Stimulated activated CD4-positive, alpha-beta T cell treated with anti-CD3 and anti-CD28 coated beads, Interleukin-12 subunit alpha, Interleukin-12 subunit beta, amount 100 ng/mL, for 4 hours (primary cell): Measurements from ENCODE around the gene AKAP13.
"Not testable (repeated sequence)": the region's sequence is repeated elsewhere in the genome, so short reads cannot be mapped to it uniquely, and the experiment has no call there.

ENCODE experiments used
- DNase-seq: peaks from one replicate; pipeline ENCODE4 v3.0.0-alpha.2; 2020

The AKAP13 gene, protein sequence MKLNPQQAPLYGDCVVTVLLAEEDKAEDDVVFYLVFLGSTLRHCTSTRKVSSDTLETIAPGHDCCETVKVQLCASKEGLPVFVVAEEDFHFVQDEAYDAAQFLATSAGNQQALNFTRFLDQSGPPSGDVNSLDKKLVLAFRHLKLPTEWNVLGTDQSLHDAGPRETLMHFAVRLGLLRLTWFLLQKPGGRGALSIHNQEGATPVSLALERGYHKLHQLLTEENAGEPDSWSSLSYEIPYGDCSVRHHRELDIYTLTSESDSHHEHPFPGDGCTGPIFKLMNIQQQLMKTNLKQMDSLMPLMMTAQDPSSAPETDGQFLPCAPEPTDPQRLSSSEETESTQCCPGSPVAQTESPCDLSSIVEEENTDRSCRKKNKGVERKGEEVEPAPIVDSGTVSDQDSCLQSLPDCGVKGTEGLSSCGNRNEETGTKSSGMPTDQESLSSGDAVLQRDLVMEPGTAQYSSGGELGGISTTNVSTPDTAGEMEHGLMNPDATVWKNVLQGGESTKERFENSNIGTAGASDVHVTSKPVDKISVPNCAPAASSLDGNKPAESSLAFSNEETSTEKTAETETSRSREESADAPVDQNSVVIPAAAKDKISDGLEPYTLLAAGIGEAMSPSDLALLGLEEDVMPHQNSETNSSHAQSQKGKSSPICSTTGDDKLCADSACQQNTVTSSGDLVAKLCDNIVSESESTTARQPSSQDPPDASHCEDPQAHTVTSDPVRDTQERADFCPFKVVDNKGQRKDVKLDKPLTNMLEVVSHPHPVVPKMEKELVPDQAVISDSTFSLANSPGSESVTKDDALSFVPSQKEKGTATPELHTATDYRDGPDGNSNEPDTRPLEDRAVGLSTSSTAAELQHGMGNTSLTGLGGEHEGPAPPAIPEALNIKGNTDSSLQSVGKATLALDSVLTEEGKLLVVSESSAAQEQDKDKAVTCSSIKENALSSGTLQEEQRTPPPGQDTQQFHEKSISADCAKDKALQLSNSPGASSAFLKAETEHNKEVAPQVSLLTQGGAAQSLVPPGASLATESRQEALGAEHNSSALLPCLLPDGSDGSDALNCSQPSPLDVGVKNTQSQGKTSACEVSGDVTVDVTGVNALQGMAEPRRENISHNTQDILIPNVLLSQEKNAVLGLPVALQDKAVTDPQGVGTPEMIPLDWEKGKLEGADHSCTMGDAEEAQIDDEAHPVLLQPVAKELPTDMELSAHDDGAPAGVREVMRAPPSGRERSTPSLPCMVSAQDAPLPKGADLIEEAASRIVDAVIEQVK (N-terminal part only)

DNA sequence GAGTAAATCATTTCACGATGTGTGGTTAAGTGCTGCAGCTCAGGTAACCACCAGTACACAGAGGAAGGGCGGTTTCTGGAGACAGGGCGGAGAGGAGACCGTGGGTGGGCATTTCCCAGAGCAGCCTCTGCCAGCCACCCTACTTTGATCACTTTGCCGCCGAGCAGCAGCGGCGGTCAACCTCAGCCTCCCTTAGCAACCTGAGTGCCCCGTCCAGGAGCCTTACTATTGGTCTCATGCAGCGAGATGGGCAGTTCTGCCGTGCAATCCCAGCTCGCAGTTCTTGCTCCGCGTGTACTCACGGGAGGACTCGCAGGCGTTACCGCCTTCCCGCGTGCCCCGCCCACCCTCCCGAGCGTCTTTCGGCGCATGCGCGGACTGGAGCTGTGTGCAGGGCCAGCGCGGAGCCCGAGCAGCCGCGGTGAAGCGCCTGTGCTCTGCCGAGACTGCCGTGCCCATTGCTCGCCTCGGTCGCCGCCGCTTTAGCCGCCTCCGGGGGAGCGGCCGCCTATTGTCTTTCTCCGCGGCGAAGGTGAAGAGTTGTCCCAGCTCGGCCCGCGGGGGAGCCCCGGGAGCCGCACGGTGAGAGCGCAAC, at the start of gene AKAP13:
Gene AKAP13, plus strand, starts transcription at position 387 of the 595 bp plus-strand sequence. CDS start 105,118 bp downstream, outside the sequence.
- peak; percentile 88 for DNase-seq

- DNase-seq = peak; percentile 37
Measured at GRCh38 chr15:85330901-85331588, 49.4 kb upstream of the AKAP13 start.

- no peak for DNase-seq
Measured at GRCh38 chr15:85331655-85332285, 48.6 kb upstream of the AKAP13 start.

GRCh38 chr15:85333132-85333831, 47.1 kb upstream of the AKAP13 start:
- no peak for DNase-seq

DNA sequence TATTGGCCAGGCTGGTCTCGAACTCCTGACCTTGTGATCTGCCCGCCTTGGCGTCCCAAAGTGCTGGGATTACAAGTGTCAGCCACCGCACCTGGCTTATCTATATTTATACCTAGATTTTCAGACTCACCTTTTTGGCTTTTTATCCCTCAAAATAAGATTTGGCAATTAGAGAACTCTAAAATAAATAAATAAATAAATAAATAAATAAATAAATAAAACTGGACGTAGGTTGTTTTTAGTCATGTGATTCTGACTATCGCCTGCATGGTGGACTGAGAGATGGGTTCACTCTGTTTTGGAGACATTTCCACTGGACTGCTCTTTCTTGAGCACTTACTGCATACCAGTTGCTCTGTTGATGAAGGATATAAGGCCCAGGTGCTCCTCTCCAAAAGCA, 46.2 kb upstream of the AKAP13 start:
- DNase-seq = no peak

- DNase-seq = no peak
Measured at GRCh38 chr15:85335193-85335942, 45.0 kb upstream of the AKAP13 start.

- DNase-seq = no peak
Measured at GRCh38 chr15:85336880-85337279, 43.5 kb upstream of the AKAP13 start.

DNA sequence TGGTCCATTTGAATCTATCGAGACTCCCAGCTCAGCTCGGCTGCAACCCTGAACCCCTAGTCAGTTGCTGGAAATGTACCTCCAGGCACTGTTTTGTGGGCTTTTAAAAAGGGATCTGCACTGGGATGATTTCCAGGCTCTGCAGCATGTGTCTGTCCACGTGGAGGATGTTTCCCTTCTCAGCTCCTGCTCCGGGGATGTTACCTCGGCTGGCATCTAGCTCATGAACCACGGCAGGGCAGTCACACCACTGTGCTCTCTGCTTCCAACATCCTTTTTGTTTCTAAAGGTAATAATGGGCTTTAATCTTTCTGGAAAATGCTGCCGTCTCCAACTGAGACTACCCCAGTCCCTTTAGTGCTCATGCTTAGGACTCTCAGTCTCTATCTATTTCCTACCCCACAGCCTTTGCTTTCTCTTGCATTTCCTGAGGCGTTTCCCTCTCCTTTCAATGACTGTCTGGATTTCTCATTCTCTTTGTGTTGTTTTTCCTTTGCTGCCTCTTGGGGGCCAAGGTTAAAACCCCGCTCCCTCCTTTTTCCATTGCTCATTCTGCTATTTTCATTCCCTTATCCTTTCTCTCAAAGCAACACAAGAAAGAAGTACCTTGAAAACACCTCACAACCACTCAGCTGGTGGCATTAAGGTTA, 42.9 kb upstream of the AKAP13 start:
- DNase-seq = no peak

DNA sequence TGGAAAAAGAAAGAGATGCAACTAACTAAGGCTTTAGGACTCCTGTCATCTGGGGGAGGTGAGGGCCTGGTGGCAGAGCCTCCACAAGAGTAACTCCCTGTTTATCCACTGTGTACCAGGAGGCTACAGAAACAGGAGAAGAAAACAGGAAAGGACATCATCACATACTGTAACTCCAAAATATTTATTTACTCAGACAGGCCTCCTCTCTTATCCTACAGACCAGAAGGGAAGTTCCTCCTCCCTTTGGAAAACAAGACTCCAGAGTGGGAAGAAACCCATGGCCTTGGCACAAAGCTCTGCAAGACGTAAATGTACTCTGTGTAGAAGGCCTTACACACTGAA, 40.1 kb upstream of the AKAP13 start:
- no peak for DNase-seq

DNA sequence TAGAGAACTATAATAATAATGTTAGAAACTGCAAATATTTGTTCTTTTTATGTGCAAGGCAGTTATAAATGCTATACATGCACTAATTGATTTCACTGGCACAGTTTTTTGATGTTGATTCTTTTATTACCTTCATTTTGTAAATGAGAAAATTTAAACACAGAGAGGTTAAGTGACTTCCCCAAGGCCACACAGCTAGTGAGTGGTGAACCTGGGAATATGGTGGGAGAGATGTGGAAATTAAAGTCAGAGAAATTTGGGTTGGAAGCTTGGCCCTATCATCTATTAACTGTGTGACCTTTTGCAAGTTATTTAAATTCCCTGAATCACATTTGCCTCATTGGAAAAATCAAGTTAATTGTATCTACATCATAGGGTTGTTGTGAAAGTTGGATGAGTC, 39.6 kb upstream of the AKAP13 start:
- no peak for DNase-seq

GRCh38 chr15:85342163-85342562, 38.2 kb upstream of the AKAP13 start:
- DNase-seq = not testable (repeated sequence)

DNA sequence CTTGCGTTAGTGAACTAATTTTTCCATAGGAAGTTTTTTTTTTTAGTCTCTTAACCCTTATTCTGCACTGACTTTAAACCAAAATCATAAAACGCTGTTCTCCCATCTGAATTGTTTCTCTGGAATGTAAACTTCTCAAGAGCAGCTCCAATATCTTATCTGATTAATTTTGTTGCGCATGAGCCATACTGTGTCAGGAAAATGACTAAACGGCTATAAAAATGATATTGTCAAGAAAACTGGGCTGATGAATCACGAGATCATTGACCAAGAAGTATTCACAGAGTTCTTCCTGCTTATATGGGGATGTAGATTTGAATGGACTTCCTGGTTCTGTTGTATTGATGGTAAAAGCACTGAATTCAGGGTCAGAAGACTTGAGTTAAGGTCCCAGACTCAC, 37.0 kb upstream of the AKAP13 start:
- DNase-seq = not testable (repeated sequence)

DNA sequence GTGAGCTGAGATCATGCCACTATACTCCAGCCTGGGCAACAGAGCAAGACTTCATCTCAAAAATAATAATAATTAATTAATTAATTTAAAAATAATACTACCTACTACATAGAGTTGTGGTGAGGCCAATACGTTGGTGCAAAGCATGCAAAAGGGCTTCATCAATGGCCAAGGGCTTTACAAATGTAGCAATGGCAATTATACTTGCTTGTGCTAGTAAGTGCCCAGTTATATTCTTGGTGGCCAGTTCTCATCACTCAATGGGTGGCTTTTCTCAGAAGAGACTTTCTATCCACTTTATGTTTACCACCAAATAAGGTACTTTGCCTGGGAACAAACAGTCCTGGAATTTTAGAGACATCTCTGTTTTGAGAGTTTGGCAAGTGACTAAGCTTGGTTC, 36.2 kb upstream of the AKAP13 start:
- not testable (repeated sequence) for DNase-seq

- DNase-seq = not testable (repeated sequence)
Measured at GRCh38 chr15:85344653-85345114, 35.7 kb upstream of the AKAP13 start.

DNA sequence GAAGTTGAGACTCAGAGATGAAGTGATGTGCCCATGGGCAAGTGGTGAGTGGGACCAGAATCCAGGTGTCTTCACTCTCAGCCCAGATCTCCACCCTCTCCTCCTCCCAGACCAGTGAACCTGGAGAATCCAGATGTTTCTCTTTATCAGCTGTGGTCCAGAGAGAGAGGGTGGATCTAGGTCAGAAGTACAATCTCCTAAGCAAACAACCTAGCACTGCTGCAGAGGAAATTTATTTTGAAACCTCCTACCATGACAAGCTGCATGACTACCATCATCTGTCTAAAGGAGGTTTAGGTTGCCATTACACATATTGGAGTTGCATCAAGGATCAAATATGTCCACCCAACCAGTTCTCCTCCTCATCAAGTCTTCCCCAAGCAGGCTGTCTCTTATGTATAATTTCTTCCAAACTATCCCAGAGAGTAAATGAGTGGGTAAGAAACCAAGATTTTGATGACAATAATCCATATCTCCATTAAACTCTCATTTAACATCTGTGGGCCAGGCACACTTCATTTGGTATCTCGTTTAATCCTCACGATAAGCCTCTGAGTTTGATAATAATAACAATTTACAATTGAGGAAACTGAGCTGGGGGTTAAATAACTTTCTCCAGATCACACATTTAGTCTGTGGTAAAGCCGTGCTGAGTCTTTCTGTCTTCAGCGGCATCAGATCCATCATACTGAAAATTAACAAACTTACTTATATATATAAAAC, 35.0 kb upstream of the AKAP13 start:
- not testable (repeated sequence) for DNase-seq

DNA sequence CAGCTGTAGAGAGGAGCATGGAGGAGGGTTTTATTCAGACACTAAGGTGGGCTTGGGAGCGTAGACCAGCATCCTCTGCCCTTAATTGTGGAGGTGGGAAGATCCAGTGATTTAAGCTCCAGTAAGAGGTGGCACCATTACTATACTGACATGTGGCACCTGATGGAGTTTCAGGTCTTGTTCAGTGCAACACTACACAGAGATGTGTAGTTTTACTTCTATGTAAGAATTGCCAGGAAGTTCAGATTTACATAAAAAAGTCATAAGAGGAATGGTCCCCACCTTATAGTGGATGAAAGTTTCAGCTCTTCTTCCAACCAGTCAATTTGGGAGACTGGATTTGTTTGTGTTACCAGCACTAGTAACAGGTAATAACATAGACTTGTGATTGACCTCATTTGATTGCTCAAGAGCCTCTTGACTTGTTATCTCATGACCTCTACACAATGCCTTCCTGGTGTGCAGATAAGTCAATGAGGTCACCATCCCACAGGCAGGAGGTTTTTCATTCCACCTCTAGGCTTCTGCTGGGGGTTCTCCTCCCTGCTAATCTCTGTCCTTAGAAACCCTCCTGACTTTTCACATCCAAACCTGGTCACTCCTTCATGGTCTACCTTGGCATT, 33.8 kb upstream of the AKAP13 start:
- not testable (repeated sequence) for DNase-seq

- DNase-seq = not testable (repeated sequence)
Measured at GRCh38 chr15:85347264-85348047, 32.9 kb upstream of the AKAP13 start.
